PC-9 (cell line): ENCODE results near the gene ADRA1B. TPM values are rescaled to one million over a fixed set of nuclear protein-coding genes. Genes with fewer than 3 reads are reported as not detected.

Experiments used
- BruUV-seq: library from RNA; stranded (reverse); fragments of 400-500 nt; replicated peaks from 2 replicates; lab custom pipeline; 2021; lab: Mats Ljungman, UMichigan
- CTCF ChIA-PET: fragments of 300-600 bp; sonication (Branson Sonifier 250); formaldehyde crosslinking; loops from one replicate; lab custom pipeline; 2022; ENCODE audit warnings: antibody characterized with exemption; lab: Charles Lee
- POLR2A ChIA-PET: fragments of 300-600 bp; sonication (Branson Sonifier 250); formaldehyde crosslinking; loops from one replicate; lab custom pipeline; 2022; ENCODE audit warnings: antibody characterized with exemption; ENCODE audit not compliant: unreplicated experiment; lab: Charles Lee
- DNase-seq, 2 experiments: peaks; one replicate each; pipeline versions ENCODE4 v3.0.0 to v3.0.0-alpha.2; 2015 to 2022; ENCODE audit warnings: mixed read lengths in 1 of 2
- H2AFZ ChIP-seq: fragments of 200-600 bp; sonication (generic); 2 replicates; pipeline ENCODE4 v1.8.1; 2017; ENCODE audit warnings: antibody characterized with exemption
- H3F3A ChIP-seq: fragments of 200-600 bp; sonication (generic); 2 replicates; pipeline ENCODE4 v1.8.1; 2017; ENCODE audit warnings: antibody characterized with exemption, mild to moderate bottlenecking, low read depth; ENCODE audit not compliant: insufficient read depth
- H3K27ac ChIP-seq: fragments of 200-600 bp; sonication (generic); 2 replicates; pipeline ENCODE4 v1.6.1; 2016; ENCODE audit warnings: mixed run types
- H3K27me3 ChIP-seq: fragments of 200-600 bp; sonication (generic); 2 replicates; pipeline ENCODE4 v1.6.1; 2016; ENCODE audit warnings: low read depth, mixed run types; ENCODE audit not compliant: insufficient read depth
- H3K36me3 ChIP-seq: fragments of 200-600 bp; sonication (generic); 2 replicates; pipeline ENCODE4 v1.6.1; 2016; ENCODE audit warnings: low read depth, mixed run types
- H3K4me1 ChIP-seq: fragments of 200-600 bp; sonication (generic); replicated peaks from 2 replicates; pipeline ENCODE4 v1.6.1; 2016; ENCODE audit warnings: mixed run types; ENCODE audit not compliant: insufficient read depth
- H3K4me2 ChIP-seq: fragments of 200-600 bp; sonication (generic); 2 replicates; pipeline ENCODE4 v1.6.1; 2017; ENCODE audit warnings: mixed run types
- H3K4me3 ChIP-seq: fragments of 200-600 bp; sonication (generic); 2 replicates; pipeline ENCODE4 v1.6.1; 2016; ENCODE audit warnings: mixed run types
- H3K79me2 ChIP-seq: fragments of 200-600 bp; sonication (generic); 2 replicates; pipeline ENCODE4 v1.6.1; 2017; ENCODE audit warnings: low read depth, mixed run types
- H3K9me2 ChIP-seq: fragments of 200-600 bp; sonication (generic); 2 replicates; pipeline ENCODE4 v1.8.1; 2017; ENCODE audit warnings: mild to moderate bottlenecking; ENCODE audit not compliant: insufficient read depth
- H3K9me3 ChIP-seq: fragments of 200-600 bp; sonication (generic); 2 replicates; pipeline ENCODE4 v1.8.1; 2016; ENCODE audit warnings: low read depth; ENCODE audit not compliant: insufficient read depth
- H4K20me1 ChIP-seq: fragments of 200-600 bp; sonication (generic); 2 replicates; pipeline ENCODE4 v1.8.1; 2017; ENCODE audit not compliant: insufficient read depth
- CTCF ChIP-seq: fragments of 200-600 bp; sonication (generic); conservative IDR thresholded peaks from 2 replicates; pipeline ENCODE4 v1.6.1; 2017; ENCODE audit warnings: mixed run types, antibody characterized with exemption, mild to moderate bottlenecking, moderate library complexity
- EZH2 ChIP-seq: fragments of 200-600 bp; sonication (generic); IDR thresholded peaks from 2 replicates; pipeline ENCODE4 v1.8.0; 2017; ENCODE audit warnings: antibody characterized with exemption, low read depth
- intact Hi-C: fragments of 100-400 bp; cut with micrococcal nuclease; formaldehyde crosslinking; loops from one replicate; pipeline ENCODE4 v1.10.0; 2022; ENCODE audit not compliant: unreplicated experiment
- total RNA-seq: library from RNA; stranded (reverse); gene quantifications from 2 replicates; pipeline ENCODE4 v1.2.3, GENCODE V29; 2021

Gene ADRA1B
- total RNA-seq, 1 experiment from 2014 or later = 4.6 TPM

- ChIA-PET CTCF (interaction anchor here (0.6 kb wide), 1 partner anchor 65 kb away, joined by 5 read pairs; no protein-coding TSS in a partner anchor), POLR2A (interaction anchor here (0.5 to 0.7 kb wide), 2 partner anchors 13 to 37 kb away, joined by 3 to 6 read pairs; no protein-coding TSS in a partner anchor)
- no TSS peak for BruUV-seq
Measured at GRCh38 chr5:159893040-159893695, 23.1 kb upstream of the ADRA1B start.

GRCh38 chr5:159894149-159894720 is 22.0 kb upstream of the ADRA1B start:
- Histone ChIP-seq H3K27me3 (no peaks in the 10 kb centered on the region), H3K4me1 (peaks cover 5% of the 10 kb centered on the region; the same call in 1 of the 2 replicates), H4K20me1 (no peaks in the 10 kb centered on the region), H3K79me2 (no peaks in the 10 kb centered on the region), H3K36me3 (no peaks in the 10 kb centered on the region), H3K27ac (no peak overlapping the region), H3K9me2 (no peaks in the 10 kb centered on the region), H3K4me2 (no peak overlapping the region), H3K4me3 (no peak overlapping the region), H2AFZ (no peak overlapping the region), H3F3A (no peaks in the 10 kb centered on the region), H3K9me3 (no peaks in the 10 kb centered on the region)
- ChIA-PET POLR2A (no interaction called here), CTCF (no interaction called here)
- no TSS peak for BruUV-seq
- no peak for DNase-seq
- TF ChIP-seq EZH2 (no peak), CTCF (no peak)
- intact Hi-C loops = no loop called here

More at GRCh38 chr5:159893040-159893695, 23.1 kb upstream of the ADRA1B start:
- H3K4me2 ChIP-seq = no peak overlapping the region
- no peaks in the 10 kb centered on the region for H3K4me1 ChIP-seq
- no peaks in the 10 kb centered on the region for H3K36me3 ChIP-seq
- TF ChIP-seq CTCF (no peak), EZH2 (no peak)
- H3K9me3 ChIP-seq = no peaks in the 10 kb centered on the region
- H3K4me3 ChIP-seq = no peak overlapping the region
- no peak for DNase-seq
- H4K20me1 ChIP-seq = no peaks in the 10 kb centered on the region
- no peak overlapping the region for H2AFZ ChIP-seq
- H3K79me2 ChIP-seq = no peaks in the 10 kb centered on the region
- intact Hi-C loops = no loop called here
- no peaks in the 10 kb centered on the region for H3K9me2 ChIP-seq
- H3F3A ChIP-seq = no peaks in the 10 kb centered on the region
- H3K27me3 ChIP-seq = no peaks in the 10 kb centered on the region
- no peak overlapping the region for H3K27ac ChIP-seq

GRCh38 chr5:159897786-159898393 is 18.4 kb upstream of the ADRA1B start:
- TF ChIP-seq CTCF (no peak), EZH2 (no peak)
- Histone ChIP-seq H3K9me2 (no peaks in the 10 kb centered on the region), H3K27ac (no peak overlapping the region), H2AFZ (no peak overlapping the region), H3K4me1 (peaks cover 27% of the 10 kb centered on the region), H3K9me3 (no peaks in the 10 kb centered on the region), H3K4me2 (no peak overlapping the region), H3K36me3 (no peaks in the 10 kb centered on the region), H3K27me3 (no peaks in the 10 kb centered on the region), H4K20me1 (no peaks in the 10 kb centered on the region), H3K4me3 (no peak overlapping the region), H3K79me2 (no peaks in the 10 kb centered on the region), H3F3A (no peaks in the 10 kb centered on the region; the same call in 1 of the 2 replicates)
- POLR2A ChIA-PET = no interaction called here
- CTCF ChIA-PET = no interaction called here
- DNase-seq = no peak
- intact Hi-C loops = no loop called here
- BruUV-seq = no TSS peak
